ENCODE measurements around the gene POLN. TPM values are rescaled to one million over a fixed set of nuclear protein-coding genes. Genes with fewer than 3 reads are reported as not detected.

POLN gene
- polyA plus RNA-seq, 2 of the 4 experiments (the other 2 are of a cell fraction) = 2.4 to 2.9 TPM

DNA sequence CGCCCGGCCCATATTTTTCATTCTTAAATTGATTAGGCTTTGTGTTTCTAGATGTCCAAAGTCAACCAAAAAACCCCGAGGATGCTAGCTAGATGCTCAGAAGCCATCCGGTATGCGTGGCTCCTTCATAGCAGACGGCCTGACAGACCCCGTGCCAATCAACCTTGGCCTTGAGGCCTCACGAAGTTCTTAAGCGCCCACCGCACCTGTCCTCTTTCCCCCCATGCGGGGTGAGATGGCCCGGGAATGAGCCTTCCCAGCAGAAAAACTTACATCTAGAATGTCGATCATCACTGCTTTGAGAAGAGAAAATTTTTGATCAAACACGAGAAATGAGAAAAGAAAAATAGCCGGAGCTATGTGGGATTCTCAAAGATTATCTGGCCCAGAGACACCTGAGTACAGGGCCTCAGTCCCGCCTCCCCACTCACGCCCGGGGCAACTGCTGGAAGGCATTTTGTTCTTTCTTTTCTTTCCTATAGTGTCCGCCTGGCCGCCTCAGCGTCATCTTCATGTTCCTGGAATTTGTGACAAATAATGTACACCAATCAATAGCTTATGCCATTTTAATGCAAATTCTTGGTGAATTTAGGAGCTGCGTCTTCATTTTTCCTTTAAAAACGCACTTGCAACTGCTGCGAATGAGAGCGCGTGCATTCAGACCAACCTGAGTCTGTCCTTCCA, 184.4 kb downstream of the POLN start:
- ChIA-PET CTCF (interaction anchor here (2.0 kb wide), 1 partner anchor 93 kb away, joined by 4 read pairs; no protein-coding TSS in a partner anchor), POLR2A (interaction anchor here (1.2 kb wide), 1 partner anchor 49 kb away, joined by 5 read pairs; the partner anchor contains the start of gene NELFA)
- ATAC-seq (no peak), FAIRE-seq (no peak), DNase-seq (ENCODE audit: low read depth in 1 of 2, low spot score in 1 of 2) (no peak)
- no peak overlapping the region for H3K4me3 ChIP-seq
- H3K4me2 ChIP-seq = no peak overlapping the region
- TF ChIP-seq FOSL2 (IDR thresholded peaks at IDR 0.05) (no peak), FOSL2 (CRISPR knock-in tag; IDR thresholded peaks at IDR 0.05) (no peak), JUN (IDR thresholded peaks at IDR 0.05) (no peak), TFCP2L1 (CRISPR knock-in tag; IDR thresholded peaks at IDR 0.05) (no peak), RAD21 (conservative IDR thresholded peaks at IDR 0.05 in 1 of 2, IDR thresholded peaks at IDR 0.05 in 1 of 2) (no peak), HES2 (IDR thresholded peaks at IDR 0.05) (no peak), CBX2 (IDR thresholded peaks at IDR 0.05; ENCODE audit: borderline replicate concordance, low read depth) (no peak), RARB (CRISPR knock-in tag; IDR thresholded peaks at IDR 0.05) (no peak), MAZ (IDR thresholded peaks at IDR 0.05; ENCODE audit: borderline replicate concordance, low read depth, low read length) (no peak), RCOR1 (IDR thresholded peaks at IDR 0.05; ENCODE audit: low read depth, low read length) (no peak), ZFP36 (IDR thresholded peaks at IDR 0.05; ENCODE audit: borderline replicate concordance, partially characterized antibody) (no peak), MAX (IDR thresholded peaks at IDR 0.05) (no peak)
- TF ChIP-seq, protein P1, sequence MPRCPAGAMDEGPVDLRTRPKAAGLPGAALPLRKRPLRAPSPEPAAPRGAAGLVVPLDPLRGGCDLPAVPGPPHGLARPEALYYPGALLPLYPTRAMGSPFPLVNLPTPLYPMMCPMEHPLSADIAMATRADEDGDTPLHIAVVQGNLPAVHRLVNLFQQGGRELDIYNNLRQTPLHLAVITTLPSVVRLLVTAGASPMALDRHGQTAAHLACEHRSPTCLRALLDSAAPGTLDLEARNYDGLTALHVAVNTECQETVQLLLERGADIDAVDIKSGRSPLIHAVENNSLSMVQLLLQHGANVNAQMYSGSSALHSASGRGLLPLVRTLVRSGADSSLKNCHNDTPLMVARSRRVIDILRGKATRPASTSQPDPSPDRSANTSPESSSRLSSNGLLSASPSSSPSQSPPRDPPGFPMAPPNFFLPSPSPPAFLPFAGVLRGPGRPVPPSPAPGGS (IDR thresholded peaks at IDR 0.05) = no peak
- H3K4me1 ChIP-seq = peaks cover 11% of the 10 kb centered on the region; the same call in 1 of the 3 replicates
- no peaks in the 10 kb centered on the region for H3K9me3 ChIP-seq
- 89% methylated on average over 26 of the region's 26 CpGs for WGBS (ENCODE audit: missing lambda C conversion rate)
- H3K27ac ChIP-seq = no peak overlapping the region

DNA sequence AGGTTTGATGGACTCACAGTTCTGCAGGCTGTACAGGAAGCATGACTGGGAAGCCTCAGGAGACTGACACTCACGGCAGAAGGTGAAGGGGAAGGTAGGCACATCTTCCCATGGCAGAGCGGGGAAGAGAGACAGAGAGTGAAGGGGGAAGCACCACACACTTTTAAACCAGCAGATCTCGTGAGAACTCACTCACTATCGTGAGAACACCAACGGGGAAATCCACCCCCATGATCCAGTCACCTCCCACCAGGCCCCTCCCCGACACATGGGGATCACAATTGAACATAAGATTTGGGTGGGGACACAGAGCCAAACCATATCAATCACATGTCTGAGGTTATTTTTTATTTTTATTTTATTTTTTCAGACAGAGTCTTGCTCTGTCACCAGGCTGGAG, 187.7 kb downstream of the POLN start:
- Histone ChIP-seq H3K27ac (no peak overlapping the region), H3K4me1 (no peaks in the 10 kb centered on the region), H3K4me3 (no peak overlapping the region), H3K4me2 (no peak overlapping the region), H3K9me3 (no peaks in the 10 kb centered on the region)
- ChIA-PET CTCF (no interaction called here), POLR2A (interaction anchor here (0.8 kb wide), 1 partner anchor 13 kb away, joined by 5 read pairs; no protein-coding TSS in a partner anchor)
- whole genome bisulfite sequencing (ENCODE audit: missing lambda C conversion rate) = 46% methylated on average over 6 of the region's 6 CpGs
- no peak for DNase-seq (ENCODE audit: low read depth in 1 of 2, low spot score in 1 of 2)
- no peak for FAIRE-seq
- no peak for ATAC-seq
- TF ChIP-seq JUNB (IDR thresholded peaks at IDR 0.05) (no peak), HDAC2 (IDR thresholded peaks at IDR 0.05) (no peak), RCOR1 (IDR thresholded peaks at IDR 0.05; ENCODE audit: low read depth, low read length) (no peak), NR3C1 (IDR thresholded peaks at IDR 0.05) (no peak), EHMT2 (IDR thresholded peaks at IDR 0.05; ENCODE audit: low read depth) (no peak)
- TF ChIP-seq, protein P2, sequence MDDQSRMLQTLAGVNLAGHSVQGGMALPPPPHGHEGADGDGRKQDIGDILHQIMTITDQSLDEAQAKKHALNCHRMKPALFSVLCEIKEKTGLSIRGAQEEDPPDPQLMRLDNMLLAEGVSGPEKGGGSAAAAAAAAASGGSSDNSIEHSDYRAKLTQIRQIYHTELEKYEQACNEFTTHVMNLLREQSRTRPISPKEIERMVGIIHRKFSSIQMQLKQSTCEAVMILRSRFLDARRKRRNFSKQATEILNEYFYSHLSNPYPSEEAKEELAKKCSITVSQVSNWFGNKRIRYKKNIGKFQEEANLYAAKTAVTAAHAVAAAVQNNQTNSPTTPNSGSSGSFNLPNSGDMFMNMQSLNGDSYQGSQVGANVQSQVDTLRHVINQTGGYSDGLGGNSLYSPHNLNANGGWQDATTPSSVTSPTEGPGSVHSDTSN (IDR thresholded peaks at IDR 0.05) = no peak

- H3K4me2 ChIP-seq = no peak overlapping the region
- ChIA-PET CTCF (interaction anchor here (1.0 kb wide), 1 partner anchor 10 kb away, joined by 3 read pairs; no protein-coding TSS in a partner anchor), POLR2A (no interaction called here)
- H3K9me3 ChIP-seq = no peaks in the 10 kb centered on the region
- 88% methylated on average over 10 of the region's 10 CpGs for WGBS (ENCODE audit: missing lambda C conversion rate)
- FAIRE-seq = no peak
- no peak for DNase-seq (ENCODE audit: low read depth in 1 of 2, low spot score in 1 of 2)
- H3K4me1 ChIP-seq = no peaks in the 10 kb centered on the region; the same call in 2 of the 3 replicates
- no peak overlapping the region for H3K27ac ChIP-seq
- H3K4me3 ChIP-seq = no peak overlapping the region
- ATAC-seq = no peak
- TF ChIP-seq ZC3H11A (IDR thresholded peaks at IDR 0.05) = no peak
- TF ChIP-seq BHLHE40 (IDR thresholded peaks at IDR 0.05; ENCODE audit: low read depth, low read length) = no peak
- TF ChIP-seq RFX5 (IDR thresholded peaks at IDR 0.05) = no peak
- TF ChIP-seq PHF8 (IDR thresholded peaks at IDR 0.05; ENCODE audit: borderline replicate concordance, low read depth) = no peak
- TF ChIP-seq, protein P1 (IDR thresholded peaks at IDR 0.05) = no peak
- no peak for TF ChIP-seq ZSCAN20 (CRISPR knock-in tag; IDR thresholded peaks at IDR 0.05)
- no peak for TF ChIP-seq POLR2AphosphoS2 (conservative IDR thresholded peaks at IDR 0.05; ENCODE audit: low read length)
- TF ChIP-seq, protein P2 (IDR thresholded peaks at IDR 0.05) = no peak
- no peak for TF ChIP-seq CHD2 (IDR thresholded peaks at IDR 0.05; ENCODE audit: low read length, partially characterized antibody)
- TF ChIP-seq TFCP2L1 (CRISPR knock-in tag; IDR thresholded peaks at IDR 0.05) = no peak
- no peak for TF ChIP-seq RARB (CRISPR knock-in tag; IDR thresholded peaks at IDR 0.05)
- TF ChIP-seq, protein P3, sequence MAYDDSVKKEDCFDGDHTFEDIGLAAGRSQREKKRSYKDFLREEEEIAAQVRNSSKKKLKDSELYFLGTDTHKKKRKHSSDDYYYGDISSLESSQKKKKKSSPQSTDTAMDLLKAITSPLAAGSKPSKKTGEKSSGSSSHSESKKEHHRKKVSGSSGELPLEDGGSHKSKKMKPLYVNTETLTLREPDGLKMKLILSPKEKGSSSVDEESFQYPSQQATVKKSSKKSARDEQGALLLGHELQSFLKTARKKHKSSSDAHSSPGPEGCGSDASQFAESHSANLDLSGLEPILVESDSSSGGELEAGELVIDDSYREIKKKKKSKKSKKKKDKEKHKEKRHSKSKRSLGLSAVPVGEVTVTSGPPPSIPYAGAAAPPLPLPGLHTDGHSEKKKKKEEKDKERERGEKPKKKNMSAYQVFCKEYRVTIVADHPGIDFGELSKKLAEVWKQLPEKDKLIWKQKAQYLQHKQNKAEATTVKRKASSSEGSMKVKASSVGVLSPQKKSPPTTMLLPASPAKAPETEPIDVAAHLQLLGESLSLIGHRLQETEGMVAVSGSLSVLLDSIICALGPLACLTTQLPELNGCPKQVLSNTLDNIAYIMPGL (CRISPR knock-in tag; IDR thresholded peaks at IDR 0.05; ENCODE audit: borderline replicate concordance) = no peak
- no peak for TF ChIP-seq HEYL (CRISPR knock-in tag; IDR thresholded peaks at IDR 0.05)
Observed at GRCh38 chr4:2051086-2051485, 190.8 kb downstream of the POLN start.
